Neural progenitor cell (in vitro differentiated cells): ENCODE measurements around the gene SLAIN2. TPM values are rescaled to one million over a fixed set of nuclear protein-coding genes. Genes with fewer than 3 reads are reported as not detected.
"Not testable (repeated sequence)": the region's sequence is repeated elsewhere in the genome, so short reads cannot be mapped to it uniquely, and the experiment has no call there.

ENCODE experiments used
- DNase-seq: peaks from one replicate; pipeline ENCODE4 v3.0.0-alpha.2; 2016; ENCODE audit warnings: low spot score
- H2AFZ ChIP-seq: fragments of 200-600 bp; sonication (generic); replicated peaks from 2 replicates; pipeline ENCODE4 v1.6.1; 2016; ENCODE audit warnings: antibody characterized with exemption
- H3F3A ChIP-seq: fragments of 200-600 bp; sonication (generic); 2 replicates; pipeline ENCODE4 v1.6.1; 2016; ENCODE audit warnings: antibody characterized with exemption, low read depth
- H3K27ac ChIP-seq: fragments of 200-600 bp; sonication (generic); 2 replicates; pipeline ENCODE4 v1.5.1; 2016; ENCODE audit warnings: mild to moderate bottlenecking
- H3K27me3 ChIP-seq: fragments of 200-600 bp; sonication (generic); 2 replicates; pipeline ENCODE4 v1.6.1; 2016; ENCODE audit warnings: mild to moderate bottlenecking, moderate library complexity
- H3K36me3 ChIP-seq: fragments of 200-600 bp; sonication (generic); 2 replicates; pipeline ENCODE4 v1.5.1; 2016
- H3K4me1 ChIP-seq: fragments of 200-600 bp; sonication (generic); 2 replicates; pipeline ENCODE4 v1.6.1; 2016; ENCODE audit warnings: mixed run types
- H3K4me2 ChIP-seq: fragments of 200-600 bp; sonication (generic); 2 replicates; pipeline ENCODE4 v1.6.1; 2016
- H3K4me3 ChIP-seq: fragments of 200-600 bp; sonication (generic); 2 replicates; pipeline ENCODE4 v1.5.1; 2016
- H3K79me2 ChIP-seq: fragments of 200-600 bp; sonication (generic); 2 replicates; pipeline ENCODE4 v1.6.1; 2016; ENCODE audit warnings: low read depth
- H3K9ac ChIP-seq: fragments of 200-600 bp; sonication (generic); 2 replicates; pipeline ENCODE4 v1.6.1; 2016
- H3K9me3 ChIP-seq: fragments of 200-600 bp; sonication (generic); 2 replicates; pipeline ENCODE4 v1.5.1; 2016; ENCODE audit warnings: low read depth
- H4K20me1 ChIP-seq: fragments of 200-600 bp; sonication (generic); 2 replicates; pipeline ENCODE4 v1.6.1; 2016; ENCODE audit warnings: low read depth
- H3K27ac Mint-ChIP-seq: 3 replicates; pipeline ENCODE4 v1.8.0; 2021; ENCODE audit warnings: mixed read lengths
- H3K27me3 Mint-ChIP-seq: 2 replicates; pipeline ENCODE4 v1.8.0; 2022; ENCODE audit warnings: low read depth, mild to moderate bottlenecking, inconsistent platforms, moderate library complexity, mixed read lengths; ENCODE audit not compliant: insufficient read depth
- H3K36me3 Mint-ChIP-seq: 3 replicates; pipeline ENCODE4 v1.8.0; 2021; ENCODE audit warnings: mixed read lengths
- H3K4me1 Mint-ChIP-seq: 3 replicates; pipeline ENCODE4 v1.8.0; 2021; ENCODE audit warnings: mixed read lengths
- H3K4me3 Mint-ChIP-seq: 3 replicates; pipeline ENCODE4 v1.8.0; 2021; ENCODE audit warnings: mild to moderate bottlenecking, moderate library complexity, mixed read lengths
- H3K9me3 Mint-ChIP-seq: 3 replicates; pipeline ENCODE4 v1.8.0; 2020; ENCODE audit warnings: mixed read lengths
- EZH2 ChIP-seq: fragments of 200-600 bp; sonication (generic); IDR thresholded peaks from 2 replicates; pipeline ENCODE4 v1.6.1; 2017; ENCODE audit warnings: antibody characterized with exemption, mild to moderate bottlenecking, moderate library complexity
- EZH2phosphoT487 ChIP-seq: fragments of 200-600 bp; sonication (generic); IDR thresholded peaks from 2 replicates; pipeline ENCODE4 v1.6.1; 2017; ENCODE audit warnings: antibody characterized with exemption
- total RNA-seq: library from RNA; depleted of rRNA; stranded (reverse); fragments of >200 nt; gene quantifications from 2 replicates; pipeline ENCODE4 v1.2.3, GENCODE V29; 2015; ENCODE audit warnings: low replicate concordance
- TF ChIP-seq, protein P1 (sequence below): fragments of 200-600 bp; sonication (generic); IDR thresholded peaks from 2 replicates; pipeline ENCODE4 v1.5.1; 2017; ENCODE audit warnings: antibody characterized with exemption, mild to moderate bottlenecking

SLAIN2 gene
- total RNA-seq, 1 donor from 2014 or later = 25.4 TPM

GRCh38 chr4:48432017-48432416 is 90.7 kb downstream of the SLAIN2 start:
- H3K27ac Mint-ChIP-seq = no peak overlapping the region
- Histone ChIP-seq H3K4me2 (no peak overlapping the region), H3K36me3 (no peaks in the 10 kb centered on the region), H4K20me1 (no peaks in the 10 kb centered on the region), H2AFZ (no peak overlapping the region), H3K9ac (no peak overlapping the region), H3K27ac (no peak overlapping the region), H3K79me2 (no peaks in the 10 kb centered on the region), H3K4me1 (peaks cover 17% of the 10 kb centered on the region), H3K9me3 (no peaks in the 10 kb centered on the region), H3F3A (peaks cover 11% of the 10 kb centered on the region), H3K27me3 (no peaks in the 10 kb centered on the region), H3K4me3 (no peak overlapping the region)
- no peak overlapping the region for H3K4me3 Mint-ChIP-seq
- no peaks in the 10 kb centered on the region for H3K9me3 Mint-ChIP-seq
- no peaks in the 10 kb centered on the region for H3K4me1 Mint-ChIP-seq
- DNase-seq = no peak
- no peaks in the 10 kb centered on the region for H3K27me3 Mint-ChIP-seq
- H3K36me3 Mint-ChIP-seq = peaks cover 2% of the 10 kb centered on the region
- no peak for TF ChIP-seq EZH2
- TF ChIP-seq, protein P1, sequence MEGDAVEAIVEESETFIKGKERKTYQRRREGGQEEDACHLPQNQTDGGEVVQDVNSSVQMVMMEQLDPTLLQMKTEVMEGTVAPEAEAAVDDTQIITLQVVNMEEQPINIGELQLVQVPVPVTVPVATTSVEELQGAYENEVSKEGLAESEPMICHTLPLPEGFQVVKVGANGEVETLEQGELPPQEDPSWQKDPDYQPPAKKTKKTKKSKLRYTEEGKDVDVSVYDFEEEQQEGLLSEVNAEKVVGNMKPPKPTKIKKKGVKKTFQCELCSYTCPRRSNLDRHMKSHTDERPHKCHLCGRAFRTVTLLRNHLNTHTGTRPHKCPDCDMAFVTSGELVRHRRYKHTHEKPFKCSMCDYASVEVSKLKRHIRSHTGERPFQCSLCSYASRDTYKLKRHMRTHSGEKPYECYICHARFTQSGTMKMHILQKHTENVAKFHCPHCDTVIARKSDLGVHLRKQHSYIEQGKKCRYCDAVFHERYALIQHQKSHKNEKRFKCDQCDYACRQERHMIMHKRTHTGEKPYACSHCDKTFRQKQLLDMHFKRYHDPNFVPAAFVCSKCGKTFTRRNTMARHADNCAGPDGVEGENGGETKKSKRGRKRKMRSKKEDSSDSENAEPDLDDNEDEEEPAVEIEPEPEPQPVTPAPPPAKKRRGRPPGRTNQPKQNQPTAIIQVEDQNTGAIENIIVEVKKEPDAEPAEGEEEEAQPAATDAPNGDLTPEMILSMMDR = no peak
- no peak for TF ChIP-seq EZH2phosphoT487

DNA sequence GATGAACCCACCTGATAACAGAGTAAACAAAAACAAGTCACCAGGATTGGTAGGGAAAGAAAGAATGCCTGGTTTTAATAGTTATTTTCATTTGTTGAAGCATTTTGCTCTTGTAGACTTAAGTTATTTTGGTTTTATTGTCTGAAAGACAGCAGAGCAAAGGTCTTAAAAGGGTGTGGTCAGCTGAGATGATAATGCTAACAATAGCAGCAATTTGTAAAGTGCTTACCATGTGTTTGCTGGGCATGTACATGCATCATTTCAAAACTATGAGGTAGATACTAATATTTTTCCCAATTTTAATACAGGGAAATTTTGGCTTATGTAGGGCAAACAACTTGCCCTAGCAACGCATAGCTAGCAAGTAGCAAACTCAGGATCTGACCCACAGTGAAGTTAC is 95.0 kb downstream of the SLAIN2 start:
- Mint-ChIP-seq H3K27ac (no peak overlapping the region), H3K27me3 (peaks cover 2% of the 10 kb centered on the region), H3K36me3 (no peaks in the 10 kb centered on the region), H3K4me1 (no peaks in the 10 kb centered on the region), H3K4me3 (no peak overlapping the region), H3K9me3 (no peaks in the 10 kb centered on the region)
- no peak overlapping the region for H3K27ac ChIP-seq
- no peak overlapping the region for H3K4me3 ChIP-seq
- H3F3A ChIP-seq = no peaks in the 10 kb centered on the region
- TF ChIP-seq EZH2 = no peak
- TF ChIP-seq EZH2phosphoT487 = no peak
- TF ChIP-seq, protein P1 = no peak
- no peaks in the 10 kb centered on the region for H3K79me2 ChIP-seq
- no peaks in the 10 kb centered on the region for H3K27me3 ChIP-seq
- no peak for DNase-seq
- H3K9ac ChIP-seq = no peak overlapping the region
- H3K4me2 ChIP-seq = no peak overlapping the region
- no peak overlapping the region for H2AFZ ChIP-seq
- H4K20me1 ChIP-seq = no peaks in the 10 kb centered on the region
- no peaks in the 10 kb centered on the region for H3K36me3 ChIP-seq
- H3K4me1 ChIP-seq = no peaks in the 10 kb centered on the region
- H3K9me3 ChIP-seq = no peaks in the 10 kb centered on the region

GRCh38 chr4:48439988-48440387 is 98.7 kb downstream of the SLAIN2 start:
- H3K4me1 ChIP-seq = no peaks in the 10 kb centered on the region
- TF ChIP-seq EZH2 (no peak), EZH2phosphoT487 (no peak)
- TF ChIP-seq, protein P1 = no peak
- no peak overlapping the region for H2AFZ ChIP-seq
- H3K27ac Mint-ChIP-seq = no peak overlapping the region
- H3K4me3 ChIP-seq = no peak overlapping the region
- H3K4me1 Mint-ChIP-seq = no peaks in the 10 kb centered on the region
- H3K27me3 Mint-ChIP-seq = peaks cover 2% of the 10 kb centered on the region
- H3K4me3 Mint-ChIP-seq = no peak overlapping the region
- no peaks in the 10 kb centered on the region for H3K36me3 Mint-ChIP-seq
- no peak overlapping the region for H3K4me2 ChIP-seq
- no peak for DNase-seq
- H3K9me3 Mint-ChIP-seq = no peaks in the 10 kb centered on the region
- H4K20me1 ChIP-seq = no peaks in the 10 kb centered on the region
- H3K9me3 ChIP-seq = no peaks in the 10 kb centered on the region
- H3K27me3 ChIP-seq = no peaks in the 10 kb centered on the region
- no peak overlapping the region for H3K9ac ChIP-seq
- no peaks in the 10 kb centered on the region for H3K36me3 ChIP-seq
- H3K79me2 ChIP-seq = no peaks in the 10 kb centered on the region
- H3K27ac ChIP-seq = no peak overlapping the region
- H3F3A ChIP-seq = no peaks in the 10 kb centered on the region

DNA sequence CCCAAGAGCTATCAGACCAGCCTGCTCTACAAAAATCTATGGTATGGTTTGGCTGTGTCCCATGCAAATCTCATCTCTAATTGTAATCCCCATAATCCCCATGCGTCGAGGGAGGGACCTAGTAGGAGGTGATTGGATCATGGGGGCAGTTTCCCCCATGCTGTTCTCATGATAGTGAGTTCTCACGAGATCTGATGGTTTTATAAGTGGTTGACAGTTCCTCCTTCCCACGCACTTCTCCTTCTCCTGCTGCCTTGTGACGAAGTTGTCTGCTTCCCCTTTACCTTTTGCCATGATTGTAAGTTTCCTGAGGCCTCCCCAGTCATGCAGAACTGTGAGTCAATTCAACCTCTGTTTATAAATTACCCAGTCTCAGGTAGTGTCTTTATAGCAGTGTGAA is 99.6 kb downstream of the SLAIN2 start:
- H3K4me2 ChIP-seq, H3K4me3 Mint-ChIP-seq, H3K4me3 ChIP-seq, H3K36me3 ChIP-seq, H3K79me2 ChIP-seq, H3K27ac Mint-ChIP-seq, H3K27me3 Mint-ChIP-seq, H3K36me3 Mint-ChIP-seq, H3K4me1 Mint-ChIP-seq, H3K9me3 ChIP-seq, H3F3A ChIP-seq, H3K9me3 Mint-ChIP-seq, H3K27ac ChIP-seq, H3K9ac ChIP-seq, H3K4me1 ChIP-seq, H4K20me1 ChIP-seq, H3K27me3 ChIP-seq, DNase-seq, H2AFZ ChIP-seq: not testable (repeated sequence)
